Spleen (tissue), 7 donors: ENCODE measurements around the gene PCDH15.

Source experiments
- CTCF ChIP-seq, 11 experiments: fragments of 200-600 bp in 7 of 11; fragments of 450-650 bp in 4 of 11; sonication (generic) in 4 of 11; IDR thresholded peaks in 8 of 11; conservative IDR thresholded peaks in 3 of 11; 1 replicate in 7 of 11; 2 replicates in 4 of 11; pipeline versions ENCODE4 v1.4.0 to v1.8.0; 2016 to 2021; ENCODE audit warnings: antibody characterized with exemption in 11 of 11, inconsistent platforms in 4 of 11, mild to moderate bottlenecking in 1 of 11
- POLR2A ChIP-seq, 3 donors: fragments of 450-650 bp; IDR thresholded peaks; one replicate each; pipeline ENCODE4 v1.5.1; 2017; ENCODE audit warnings: antibody characterized with exemption in 3 of 3, mild to moderate bottlenecking in 1 of 3
- POLR2AphosphoS5 ChIP-seq, 3 donors: sonication (generic); formaldehyde crosslinking; IDR thresholded peaks; one replicate each; pipeline ENCODE4 v1.5.1; 2017; ENCODE audit warnings: antibody characterized with exemption in 3 of 3
- donor health status: DM: no; HTN: no; CAD: no; lungs with moderate emphysema.
- donor health status: DM: no; HTN: no; CAD: no.
- donor health status: DM: no; HTN: no; CAD: no.

GRCh38 chr10:53841483-53842145, 959.4 kb downstream of the PCDH15 start:
- no peak for TF ChIP-seq CTCF (IDR thresholded peaks at IDR 0.05 in 8 of 11, conservative IDR thresholded peaks at IDR 0.05 in 3 of 11)
- TF ChIP-seq POLR2AphosphoS5 (IDR thresholded peaks at IDR 0.05): no peak
- no peak for TF ChIP-seq POLR2A (IDR thresholded peaks at IDR 0.05)
